HuH-7.5 (cell line): Measurements from ENCODE around the gene TAF11L8.
"Not testable (repeated sequence)": the region's sequence is repeated elsewhere in the genome, so short reads cannot be mapped to it uniquely, and the experiment has no call there.

Experiments
- DNase-seq: peaks from one replicate; pipeline ENCODE4 v3.0.0; 2011; ENCODE audit warnings: low spot score

The TAF11L8 gene

DNA sequence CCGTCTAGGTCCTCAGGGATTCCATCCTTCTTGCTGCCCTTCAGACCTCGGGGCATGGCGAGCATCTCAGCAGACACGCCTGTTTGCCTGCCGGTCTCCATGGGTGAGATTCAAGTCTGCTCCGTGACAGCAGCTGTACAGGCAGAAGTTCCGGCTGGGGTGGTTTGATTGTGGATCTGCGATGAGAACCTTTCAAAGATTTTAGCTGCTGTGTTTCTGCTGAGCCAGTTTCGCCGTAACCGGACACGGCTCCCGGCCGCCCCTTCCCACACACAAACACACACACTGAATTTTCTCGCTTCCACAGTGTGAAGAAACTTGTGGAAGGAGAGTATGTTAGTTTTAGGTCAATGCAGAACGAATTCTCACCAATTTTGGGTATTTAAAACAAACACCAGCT is at the start of gene TAF11L8:
TAF11L8 (minus strand) TSS at position 101 of the 400 bp plus-strand sequence.
- DNase-seq: not testable (repeated sequence)

- DNase-seq: no peak
These were observed 43.4 kb upstream of the TAF11L8 start, which contains the start of gene TAF11L14 for GRCh38 chr5:17634160-17634559. Gene TAF11L14 (plus strand): TSS chr5:17634460.

DNA sequence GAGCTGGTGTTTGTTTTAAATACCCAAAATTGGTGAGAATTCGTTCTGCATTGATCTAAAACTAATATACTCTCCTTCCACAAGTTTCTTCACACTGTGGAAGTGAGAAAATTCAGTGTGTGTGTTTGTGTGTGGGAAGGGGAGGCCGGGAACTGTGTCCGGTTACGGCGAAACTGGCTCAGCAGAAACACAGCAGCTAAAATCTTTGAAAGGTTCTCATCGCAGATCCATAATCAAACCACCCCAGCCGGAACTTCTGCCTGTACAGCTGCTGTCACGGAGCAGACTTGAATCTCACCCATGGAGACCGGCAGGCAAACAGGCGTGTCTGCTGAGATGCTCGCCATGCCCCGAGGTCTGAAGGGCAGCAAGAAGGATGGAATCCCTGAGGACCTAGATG is 41.0 kb upstream of the TAF11L8 start, which contains the start of gene TAF11L13:
TAF11L13 (plus strand) TSS at position 301 of the 400 bp plus-strand sequence.
- not testable (repeated sequence) for DNase-seq

GRCh38 chr5:17625686-17626085 is 34.9 kb upstream of the TAF11L8 start:
- DNase-seq: no peak

GRCh38 chr5:17620627-17621026 is 29.9 kb upstream of the TAF11L8 start:
- no peak for DNase-seq

DNA sequence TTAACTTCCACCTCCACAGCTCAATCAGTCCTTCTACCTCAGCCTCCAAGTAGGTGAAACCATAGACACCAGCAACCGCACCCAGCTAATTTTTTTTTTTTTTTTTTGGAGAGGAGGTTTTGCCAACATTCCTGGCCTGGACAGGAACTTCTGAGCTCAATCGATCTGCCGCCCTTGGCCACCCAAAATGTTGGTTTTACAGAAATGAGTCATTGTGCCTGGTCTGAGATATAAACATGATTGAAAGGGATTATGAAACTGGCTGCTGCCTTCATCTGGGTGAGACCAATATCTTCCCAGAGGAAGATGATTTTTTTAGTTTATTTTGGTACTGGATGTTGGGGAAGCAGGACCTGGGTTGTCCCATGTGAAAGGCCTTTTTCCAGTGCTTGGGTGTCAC is 28.6 kb upstream of the TAF11L8 start:
- DNase-seq: no peak

DNA sequence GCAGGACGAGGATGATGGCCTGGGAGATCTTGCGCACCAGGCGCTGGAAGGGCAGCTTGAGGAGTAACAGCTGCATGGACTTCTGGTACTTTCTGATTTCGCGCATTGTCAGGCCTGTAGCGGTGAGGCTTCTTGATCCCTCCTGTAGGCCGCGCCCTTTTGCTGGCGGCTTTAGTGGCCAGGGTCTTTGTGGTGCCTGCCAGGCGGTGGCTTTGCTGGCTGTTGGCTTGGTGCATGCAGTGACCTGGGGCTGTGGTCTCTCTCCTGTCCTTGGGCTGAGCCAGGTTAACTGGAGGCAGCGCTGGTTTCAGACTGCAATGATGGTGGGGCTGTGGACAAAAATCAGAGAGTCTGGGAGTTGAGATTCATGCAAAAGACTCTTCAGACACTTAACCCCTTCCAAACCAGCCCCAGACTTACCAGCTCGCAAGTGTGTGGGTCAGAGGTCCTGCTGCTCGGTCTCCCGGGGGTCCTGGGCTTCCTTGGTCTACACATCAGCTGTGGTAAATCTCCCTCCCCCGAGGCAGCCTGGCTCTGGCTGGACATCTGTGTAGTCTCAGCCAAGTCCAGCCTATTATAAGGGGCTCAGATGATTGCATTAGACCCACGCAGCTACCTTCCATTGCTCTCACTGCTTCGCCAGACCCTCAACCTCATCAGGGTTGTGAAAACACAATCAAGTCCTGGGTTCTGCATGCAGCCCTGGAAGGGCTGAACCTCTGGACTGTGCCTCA is 24.3 kb upstream of the TAF11L8 start:
- DNase-seq: no peak

DNA sequence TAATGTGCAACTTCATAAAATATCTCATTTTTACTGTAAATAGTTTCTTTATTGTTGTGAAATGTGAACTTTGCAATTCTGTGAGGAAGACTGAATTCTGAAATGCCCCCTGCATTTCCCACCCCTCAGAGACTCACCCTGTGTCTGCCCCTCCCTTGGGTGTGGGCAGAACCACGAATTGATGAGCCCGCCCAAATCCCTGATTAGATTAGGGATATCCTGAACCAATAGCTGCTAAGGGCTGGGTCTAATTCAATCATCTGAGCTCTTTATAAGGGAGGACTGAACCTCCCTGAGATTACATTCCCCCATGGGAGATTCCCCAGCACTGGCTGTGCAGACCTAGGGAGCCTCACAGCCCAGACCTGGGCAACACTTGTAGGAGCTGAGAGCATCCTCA is 19.3 kb upstream of the TAF11L8 start, which contains the start of gene TAF11L12:
TAF11L12 (plus strand) TSS at position 301 of the 400 bp plus-strand sequence.
- not testable (repeated sequence) for DNase-seq

- DNase-seq: not testable (repeated sequence)
These were observed 16.7 kb upstream of the TAF11L8 start for GRCh38 chr5:17607461-17607860.

- DNase-seq: no peak
These were observed 14.2 kb upstream of the TAF11L8 start for GRCh38 chr5:17604951-17605350.

DNA sequence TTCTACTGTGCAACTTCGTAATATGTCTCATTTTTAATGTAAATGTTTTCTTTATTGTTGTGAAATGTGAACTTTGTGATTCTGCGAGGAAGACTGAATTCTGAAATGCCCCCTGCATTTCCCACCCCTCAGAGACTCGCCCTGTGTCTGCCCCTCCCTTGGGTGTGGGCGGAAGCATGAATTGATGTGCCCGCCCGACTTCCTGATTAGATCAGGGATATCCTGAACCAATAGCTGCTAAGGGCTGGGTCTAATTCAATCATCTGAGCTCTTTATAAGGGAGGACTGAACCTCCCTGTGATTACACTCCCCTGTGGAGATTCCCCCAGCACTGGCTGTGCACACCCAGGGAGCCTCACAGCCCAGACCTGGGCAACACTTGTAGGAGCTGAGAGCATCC is 13.1 kb upstream of the TAF11L8 start, which contains the start of gene TAF11L11:
TAF11L11 (plus strand) TSS at position 304 of the 400 bp plus-strand sequence.
- not testable (repeated sequence) for DNase-seq

GRCh38 chr5:17597728-17598127 is 7.0 kb upstream of the TAF11L8 start, which contains the start of gene TAF11L10:
Gene TAF11L10 (minus strand): TSS chr5:17597828.
- not testable (repeated sequence) for DNase-seq

- DNase-seq: not testable (repeated sequence)
These were observed 3.5 kb upstream of the TAF11L8 start, which contains the start of gene TAF11L9 for GRCh38 chr5:17594255-17594654. Gene TAF11L9 (minus strand): TSS chr5:17594394.

DNA sequence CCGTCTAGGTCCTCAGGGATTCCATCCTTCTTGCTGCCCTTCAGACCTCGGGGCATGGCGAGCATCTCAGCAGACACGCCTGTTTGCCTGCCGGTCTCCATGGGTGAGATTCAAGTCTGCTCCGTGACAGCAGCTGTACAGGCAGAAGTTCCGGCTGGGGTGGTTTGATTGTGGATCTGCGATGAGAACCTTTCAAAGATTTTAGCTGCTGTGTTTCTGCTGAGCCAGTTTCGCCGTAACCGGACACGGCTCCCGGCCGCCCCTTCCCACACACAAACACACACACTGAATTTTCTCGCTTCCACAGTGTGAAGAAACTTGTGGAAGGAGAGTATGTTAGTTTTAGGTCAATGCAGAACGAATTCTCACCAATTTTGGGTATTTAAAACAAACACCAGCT is 5.1 kb downstream of the TAF11L8 start, which contains the start of gene TAF11L7:
TAF11L7 (minus strand) TSS at position 101 of the 400 bp plus-strand sequence.
- not testable (repeated sequence) for DNase-seq
